HG03139 (cell line): ENCODE data around the gene ZNF317.

ENCODE experiments used
- ATAC-seq: cut with Tn5 transposase; IDR thresholded peaks from one replicate; pipeline ENCODE4 v1.9.1; 2021; ENCODE audit not compliant: unreplicated experiment

Gene ZNF317

GRCh38 chr19:9140159-9140874 is at the start of gene ZNF317:
Gene ZNF317 (plus strand): TSS chr19:9140397. CDS start chr19:9156017, 15,620 bp downstream.
- peak; percentile 93 for ATAC-seq

DNA sequence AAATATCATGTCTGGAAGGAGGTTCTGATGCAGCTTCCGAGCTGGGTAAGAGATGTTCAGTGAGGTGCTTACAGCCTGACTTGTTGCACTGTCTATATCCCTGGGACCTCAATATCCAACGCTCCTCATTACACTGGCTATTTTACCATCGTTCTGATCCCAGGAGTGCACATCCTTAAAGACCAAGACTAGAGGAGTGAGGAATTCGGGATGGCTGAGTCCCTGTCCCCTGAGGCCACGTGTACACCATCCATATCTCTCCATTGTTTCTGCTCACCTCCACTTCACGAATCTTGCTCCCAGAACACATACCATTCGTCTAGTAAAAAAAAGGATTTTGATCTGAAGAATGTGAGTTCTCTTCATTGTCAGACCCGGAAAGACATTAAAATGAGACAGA is 32.8 kb upstream of the ZNF317 start, which contains the start of gene OR7G2:
Gene OR7G2 (minus strand): TSS at position 101 of the 400 bp plus-strand sequence. CDS start 4,232 bp downstream, outside the sequence.
- no peak for ATAC-seq

GRCh38 chr19:9109959-9110358 is 30.2 kb upstream of the ZNF317 start:
- ATAC-seq, result no peak

- ATAC-seq, result no peak
Measured at GRCh38 chr19:9115307-9115813, 24.8 kb upstream of the ZNF317 start, which contains the start of gene OR7G1. Gene OR7G1 (minus strand): TSS chr19:9115763. CDS start chr19:9115763, 0 bp downstream.

GRCh38 chr19:9116547-9116946 is 23.6 kb upstream of the ZNF317 start:
- ATAC-seq, result no peak

- ATAC-seq, result no peak
Measured at GRCh38 chr19:9126900-9127405, 13.2 kb upstream of the ZNF317 start, which contains the start of gene OR7G3. Gene OR7G3 (minus strand): TSS chr19:9126950. CDS start chr19:9126950, 0 bp downstream.

GRCh38 chr19:9128171-9128570 is 12.0 kb upstream of the ZNF317 start:
- no peak for ATAC-seq

DNA sequence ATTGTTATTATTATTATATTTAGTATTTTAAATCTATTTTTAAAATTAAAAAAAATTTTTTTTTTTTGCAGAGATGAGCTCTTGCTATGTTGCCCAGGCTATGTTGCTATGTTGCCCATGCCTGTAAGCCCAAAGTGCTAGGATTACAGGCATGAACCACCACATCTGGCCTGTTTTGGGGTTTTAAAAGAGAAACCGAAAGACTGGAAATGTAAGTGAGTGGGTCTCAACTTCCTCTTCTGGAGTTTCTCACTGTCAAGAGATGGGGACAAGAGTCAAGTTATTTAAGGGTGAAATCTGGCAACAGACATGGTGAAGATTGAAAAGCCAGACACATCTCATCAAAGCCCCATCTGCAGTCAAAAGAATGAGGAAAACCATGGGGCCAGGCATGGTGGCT is 9.2 kb upstream of the ZNF317 start:
- ATAC-seq, result no peak

- ATAC-seq, result no peak
Measured at GRCh38 chr19:9132422-9132821, 7.8 kb upstream of the ZNF317 start.

DNA sequence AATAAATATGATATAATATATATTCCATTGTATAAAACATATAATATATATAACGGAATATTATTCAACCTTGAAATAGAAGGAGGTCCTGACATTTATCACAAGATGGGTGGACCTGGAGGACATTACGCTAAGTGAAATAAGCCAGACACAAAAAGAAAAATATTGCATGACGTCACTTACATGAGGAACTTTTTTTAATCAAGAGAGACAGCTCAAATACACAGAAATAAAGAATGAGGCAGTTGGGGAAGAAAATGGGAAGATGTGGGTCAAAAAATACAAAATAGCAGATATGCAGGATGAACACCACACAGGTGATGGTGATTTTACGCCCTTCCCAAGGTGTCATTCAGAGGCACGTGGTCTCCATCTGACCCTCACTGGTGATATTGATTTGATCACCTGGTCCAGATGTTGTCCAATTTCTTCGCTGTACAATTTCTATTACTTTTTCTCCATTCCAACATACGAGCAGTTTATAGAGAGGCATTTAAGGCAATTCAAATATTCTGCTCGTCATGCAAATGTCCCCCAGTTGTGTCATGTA is 513 bp upstream of the ZNF317 start:
- ATAC-seq, result peak; percentile 12

GRCh38 chr19:9144920-9145319 is 4.7 kb downstream of the ZNF317 start:
- no peak for ATAC-seq

DNA sequence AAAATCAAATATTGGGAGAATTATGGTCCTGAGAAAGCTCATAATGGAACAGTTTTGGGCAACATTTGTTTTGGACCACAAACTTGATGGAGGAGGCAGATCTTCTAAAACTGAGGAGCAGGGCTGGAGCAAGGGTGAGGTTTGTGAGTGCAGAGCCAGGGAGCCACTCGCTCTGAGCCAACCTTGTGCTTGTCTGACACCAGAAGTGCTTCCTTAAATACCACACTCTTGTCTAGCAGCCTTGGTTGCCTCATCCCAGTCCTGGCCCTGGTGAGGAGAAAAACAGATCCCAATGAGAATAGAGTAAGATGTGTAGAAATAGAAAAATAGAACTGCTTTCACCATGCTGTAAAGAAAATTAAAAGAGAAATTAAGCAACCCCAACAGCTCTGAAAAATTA is 6.7 kb downstream of the ZNF317 start:
- no peak for ATAC-seq

- no peak for ATAC-seq
Measured at GRCh38 chr19:9148697-9149096, 8.5 kb downstream of the ZNF317 start.

DNA sequence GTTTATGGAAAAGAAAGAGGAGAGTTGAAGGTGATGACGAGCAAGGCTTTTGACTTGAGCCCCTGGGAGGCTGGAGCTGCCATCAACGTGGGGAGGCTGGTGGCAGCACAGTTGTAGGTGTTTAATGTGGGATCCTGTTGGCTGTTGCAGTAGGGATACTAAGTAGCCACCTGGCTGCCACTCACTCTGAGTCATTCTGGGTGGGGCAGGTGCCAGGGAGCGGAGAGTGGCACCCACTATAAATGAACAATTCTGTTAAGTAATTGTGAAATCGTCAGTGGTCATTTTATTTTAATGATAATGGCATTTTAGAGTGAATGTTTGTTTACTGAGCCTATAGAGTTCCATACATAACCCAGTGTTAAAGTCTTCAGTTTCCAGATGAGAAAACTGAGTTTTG is 9.8 kb downstream of the ZNF317 start:
- ATAC-seq, result no peak

DNA sequence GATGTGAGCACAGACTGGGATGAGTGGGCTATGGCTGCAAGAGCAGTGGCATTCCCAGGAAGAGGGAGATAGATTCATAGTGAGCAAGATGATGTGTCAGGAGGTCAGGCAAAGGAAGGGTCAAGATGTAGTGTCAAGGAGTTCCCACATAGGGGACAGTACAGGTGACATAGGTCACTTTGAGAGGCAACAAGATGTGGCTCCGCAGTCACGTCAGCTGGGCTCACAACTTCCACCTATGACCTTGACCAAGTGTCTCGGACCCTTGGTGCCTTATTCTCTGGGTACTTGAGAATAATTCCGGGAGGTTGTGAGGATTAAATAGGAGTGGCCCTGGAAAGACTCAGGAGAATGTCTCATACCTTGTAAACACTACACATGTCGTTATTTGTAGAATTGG is 10.5 kb downstream of the ZNF317 start:
- ATAC-seq, result no peak

DNA sequence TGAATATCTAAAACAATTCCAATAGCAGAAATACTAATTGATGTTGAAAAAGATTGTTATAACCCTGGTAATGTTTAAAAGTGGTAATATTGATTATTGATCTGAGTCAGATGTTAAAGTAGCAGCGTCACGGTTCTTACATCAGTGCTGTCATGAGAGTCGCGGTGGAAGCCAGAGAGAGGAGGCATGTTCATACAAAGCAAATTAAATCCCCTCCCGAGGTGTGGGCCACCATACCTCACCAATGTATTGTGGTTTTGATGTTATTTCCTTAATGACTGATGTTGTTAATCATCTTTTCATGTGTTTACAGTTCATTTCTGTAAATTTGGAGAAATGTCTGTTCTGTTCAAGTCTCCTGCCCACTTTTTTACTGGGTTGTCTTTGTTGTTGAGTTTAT is 11.2 kb downstream of the ZNF317 start:
- ATAC-seq, result no peak

DNA sequence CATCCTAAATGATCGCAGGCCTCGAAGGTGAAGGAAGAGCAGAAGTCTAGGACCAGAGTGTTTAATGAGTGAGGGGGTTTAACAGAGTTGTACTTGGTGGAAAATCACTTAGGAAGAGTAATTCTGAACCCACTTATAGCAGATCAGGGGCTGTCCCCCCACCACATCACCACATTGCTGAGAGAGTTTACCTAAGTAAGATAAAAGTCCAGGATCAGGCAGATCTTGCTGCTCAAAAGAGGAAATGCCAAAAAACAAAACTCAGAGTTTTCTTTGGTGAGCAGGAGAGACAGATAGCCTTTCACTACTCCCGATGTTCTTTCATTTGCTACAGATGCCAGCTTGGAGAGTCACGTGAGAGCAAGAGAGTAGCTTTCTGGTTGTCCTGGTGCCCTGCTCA is 15.4 kb downstream of the ZNF317 start:
- no peak for ATAC-seq

- no peak for ATAC-seq
Measured at GRCh38 chr19:9156304-9156703, 16.1 kb downstream of the ZNF317 start.

- ATAC-seq, result no peak
Measured at GRCh38 chr19:9159891-9160290, 19.7 kb downstream of the ZNF317 start.

DNA sequence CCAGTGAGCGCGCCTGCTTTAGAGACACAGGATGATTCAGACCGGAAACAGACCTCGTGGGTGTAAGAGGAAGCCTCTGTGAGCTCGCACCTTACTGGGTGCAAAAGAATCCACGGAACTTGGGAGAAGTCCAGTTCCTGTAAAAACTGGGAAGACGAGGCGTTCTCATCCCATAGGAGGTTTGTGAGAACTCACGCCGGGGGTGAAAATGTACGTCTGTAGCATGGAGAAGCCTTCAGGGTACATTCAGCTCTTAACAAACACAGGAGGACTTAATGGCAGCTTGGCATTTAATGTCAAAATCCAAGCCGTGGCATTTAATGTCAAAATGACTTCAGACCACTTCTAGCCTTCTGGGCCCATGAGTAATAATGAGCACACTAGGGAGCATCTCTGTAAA is 21.2 kb downstream of the ZNF317 start:
- no peak for ATAC-seq

- no peak for ATAC-seq
Measured at GRCh38 chr19:9165261-9165660, 25.1 kb downstream of the ZNF317 start.

DNA sequence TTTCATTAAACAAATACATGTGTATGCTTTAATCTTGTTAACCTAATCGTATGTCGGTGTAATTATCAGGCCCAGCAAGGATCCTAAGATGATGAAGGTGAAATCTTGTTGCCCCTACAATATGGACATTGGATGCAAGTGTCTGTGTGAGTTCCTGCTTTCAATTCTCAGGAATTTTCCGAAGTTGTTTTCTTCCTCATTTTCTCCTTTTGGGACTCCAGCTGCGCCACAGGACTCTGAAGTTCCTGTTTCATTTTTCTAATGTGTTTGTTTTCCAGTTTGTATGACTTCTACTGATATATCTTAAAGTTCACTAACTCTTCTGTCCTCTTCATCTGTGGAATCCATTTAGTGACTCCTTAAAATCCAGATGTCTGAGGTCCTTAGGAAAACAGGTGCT is 26.6 kb downstream of the ZNF317 start:
- no peak for ATAC-seq
